HepG2 (cell line): ENCODE results near the gene FGF18. TPM values are rescaled to one million over a fixed set of nuclear protein-coding genes. Genes with fewer than 3 reads are reported as not detected.

ENCODE experiments used
- ATAC-seq: fragments of 200-7000 bp; cut with Tn5 transposase; 3 replicates; pipeline ENCODE4 v1.9.1; 2020; ENCODE audit warnings: mild to moderate bottlenecking, moderate library complexity
- BruUV-seq: library from RNA; stranded (reverse); fragments of 400-500 nt; replicated peaks from 2 replicates; lab custom pipeline; 2021; lab: Mats Ljungman, UMichigan
- CTCF ChIA-PET: fragments of 300-600 bp; formaldehyde crosslinking; extraction: SDS; loops from one replicate; lab custom pipeline; 2021; ENCODE audit warnings: low total read pairs, inconsistent platforms, low intra/inter-chr PET ratio; lab: Yijun Ruan, JAX
- POLR2A ChIA-PET: fragments of 350-600 bp; sonication (Branson Sonifier 250); formaldehyde crosslinking; loops from one replicate; lab custom pipeline; 2020; ENCODE audit warnings: antibody characterized with exemption, inconsistent platforms; lab: Yijun Ruan, JAX
- DNase-seq: peaks from one replicate; pipeline ENCODE4 v3.0.0-alpha.2; 2015; ENCODE audit warnings: low spot score
- FAIRE-seq: peaks from 3 replicates; lab custom pipeline; 2011; peaks lifted over from hg19 to GRCh38; lab: Jason Lieb, UNC
- H2AFZ ChIP-seq: one replicate; pipeline ENCODE4 v1.6.1; 2011; ENCODE audit warnings: low read length, inconsistent platforms
- H3K27ac ChIP-seq: fragments of 300-600 bp; 3 replicates; pipeline ENCODE4 v1.8.0; 2011; ENCODE audit warnings: mixed run types, mild to moderate bottlenecking, mixed read lengths, low read length, inconsistent platforms; ENCODE audit not compliant: insufficient read depth; ENCODE audit errors: extremely low read length
- H3K27me3 ChIP-seq, 2 experiments: fragments of 200-600 bp in 1 of 2; 2 replicates in 1 of 2; 3 replicates in 1 of 2; pipeline versions ENCODE4 v1.6.0 to v1.8.0; 2011; ENCODE audit warnings: low read length in 2 of 2, mild to moderate bottlenecking in 2 of 2, moderate library complexity in 2 of 2, inconsistent platforms in 1 of 2; ENCODE audit not compliant: insufficient read depth in 2 of 2, control insufficient read depth in 1 of 2
- H3K36me3 ChIP-seq, 2 experiments: fragments of 200-600 bp in 1 of 2; replicated peaks in 1 of 2; 2 replicates in 1 of 2; 3 replicates in 1 of 2; pipeline versions ENCODE4 v1.5.1 to v1.8.0; 2011; ENCODE audit warnings: low read length in 2 of 2, inconsistent platforms in 1 of 2; ENCODE audit not compliant: insufficient read depth in 2 of 2, control insufficient read depth in 1 of 2
- H3K4me1 ChIP-seq: 2 replicates; pipeline ENCODE4 v1.5.1; 2012; ENCODE audit warnings: low read length, inconsistent platforms; ENCODE audit not compliant: insufficient read depth
- H3K4me2 ChIP-seq: 2 replicates; pipeline ENCODE4 v1.6.0; 2011; ENCODE audit warnings: low read depth, low read length, inconsistent platforms
- H3K4me3 ChIP-seq, 3 experiments: fragments of 200-600 bp in 1 of 3; sonication (generic), shearing (Covaris generic) in 1 of 3; replicated peaks in 1 of 3; 2 replicates each; pipeline ENCODE4 v1.5.1; 2011 to 2016; ENCODE audit warnings: low read length in 3 of 3, inconsistent platforms in 2 of 3, low read depth in 2 of 3, mild to moderate bottlenecking in 2 of 3, control low read depth in 1 of 3, mixed read lengths in 1 of 3; ENCODE audit not compliant: insufficient read depth in 1 of 3
- H3K79me2 ChIP-seq: one replicate; pipeline ENCODE4 v1.6.1; 2011; ENCODE audit warnings: low read length, inconsistent platforms; ENCODE audit not compliant: insufficient read depth
- H3K9ac ChIP-seq: 2 replicates; pipeline ENCODE4 v1.6.0; 2011; ENCODE audit warnings: mild to moderate bottlenecking, low read depth, low read length, inconsistent platforms; ENCODE audit not compliant: insufficient read depth
- H3K9me3 ChIP-seq: 2 replicates; pipeline ENCODE4 v1.5.1; 2012; ENCODE audit warnings: mild to moderate bottlenecking, low read length
- H4K20me1 ChIP-seq: 2 replicates; pipeline ENCODE4 v1.6.0; 2011; ENCODE audit warnings: inconsistent platforms, mild to moderate bottlenecking, low read length, moderate library complexity; ENCODE audit not compliant: insufficient read depth
- AGO2 ChIP-seq: fragments of 200-400 bp; formaldehyde crosslinking; optimal IDR thresholded peaks from 2 replicates; pipeline ENCODE3; 2017; ENCODE audit warnings: mild to moderate bottlenecking, low read depth, low read length, moderate library complexity
- ATAD3A ChIP-seq: sonication (generic); formaldehyde crosslinking; IDR thresholded peaks from 2 replicates; pipeline ENCODE4 v1.4.0; 2020; ENCODE audit warnings: missing genetic modification reagents
- ATRX ChIP-seq: sonication (generic); formaldehyde crosslinking; IDR thresholded peaks from 2 replicates; pipeline ENCODE4 v1.4.0; 2020; ENCODE audit warnings: missing genetic modification reagents, borderline replicate concordance
- GPBP1L1 ChIP-seq: sonication (generic); formaldehyde crosslinking; IDR thresholded peaks from 2 replicates; pipeline ENCODE4 v1.5.0; 2020; ENCODE audit warnings: mild to moderate bottlenecking, missing genetic modification reagents
- HNF4A ChIP-seq: sonication (generic); formaldehyde crosslinking; IDR thresholded peaks from 2 replicates; pipeline ENCODE4 v1.4.0; 2020; ENCODE audit warnings: missing genetic modification reagents
- IKZF1 ChIP-seq: fragments of 450-650 bp; IDR thresholded peaks from 2 replicates; pipeline ENCODE4 v1.7.1; 2016
- KDM5B ChIP-seq: sonication (generic); formaldehyde crosslinking; IDR thresholded peaks from 2 replicates; pipeline ENCODE4 v1.4.0; 2020; ENCODE audit warnings: missing genetic modification reagents, mild to moderate bottlenecking, borderline replicate concordance
- NBN ChIP-seq: fragments of 450-650 bp; conservative IDR thresholded peaks from 2 replicates; pipeline ENCODE4 v1.6.1; 2017
- PCBP1 ChIP-seq: fragments of 200-400 bp; formaldehyde crosslinking; IDR thresholded peaks from 2 replicates; pipeline ENCODE4 v1.6.1; 2017; ENCODE audit warnings: mild to moderate bottlenecking, low read depth, low read length, borderline replicate concordance
- PHF5A ChIP-seq: IDR thresholded peaks from one replicate; pipeline ENCODE4 v1.6.1; 2018; ENCODE audit warnings: low read depth, missing genetic modification reagents; ENCODE audit not compliant: unreplicated experiment
- SAP130 ChIP-seq: IDR thresholded peaks from 2 replicates; pipeline ENCODE4 v1.6.1; 2016; ENCODE audit warnings: low read depth
- SIN3B ChIP-seq: fragments of 150-350 bp; IDR thresholded peaks from 2 replicates; pipeline ENCODE4 v1.6.1; 2014; ENCODE audit warnings: low read length
- TEF ChIP-seq: sonication (generic); formaldehyde crosslinking; IDR thresholded peaks from 2 replicates; pipeline ENCODE4 v1.5.0; 2020; ENCODE audit warnings: missing genetic modification reagents
- THAP9 ChIP-seq: sonication (generic); formaldehyde crosslinking; IDR thresholded peaks from 2 replicates; pipeline ENCODE4; 2020; ENCODE audit warnings: missing genetic modification reagents, mild to moderate bottlenecking, borderline replicate concordance
- YY1 ChIP-seq: IDR thresholded peaks from 2 replicates; pipeline ENCODE4 v1.6.1; 2011; ENCODE audit warnings: low read length, low read depth, moderate library complexity, mild to moderate bottlenecking; ENCODE audit not compliant: insufficient read depth, insufficient replicate concordance
- ZBTB3 ChIP-seq: sonication (generic); formaldehyde crosslinking; IDR thresholded peaks from 2 replicates; pipeline ENCODE4 v1.4.0; 2020; ENCODE audit warnings: low read depth, mild to moderate bottlenecking, moderate library complexity, missing genetic modification reagents, borderline replicate concordance
- ZGPAT ChIP-seq: IDR thresholded peaks from 2 replicates; pipeline ENCODE4 v1.6.1; 2016; ENCODE audit warnings: mild to moderate bottlenecking
- WGBS: methylation state at CpG from one replicate; pipeline ENCODE4 v1.1.6; 2017; ENCODE audit warnings: low lambda C conversion rate; 5-methylcytosine and 5-hydroxymethylcytosine counted together
- in situ Hi-C: cut with HindIII; loops from 2 replicates; pipeline ENCODE4 v1.10.0; 2017; ENCODE audit warnings: low pct_unique_long_range_greater_than_20kb; ENCODE audit not compliant: extremely low pct_ligation_motif_present
- intact Hi-C: fragments of 100-400 bp; cut with micrococcal nuclease; formaldehyde crosslinking; loops from one replicate; pipeline ENCODE4 v1.10.0; 2022; ENCODE audit not compliant: unreplicated experiment
- polyA plus RNA-seq, 8 experiments: library from polyadenylated mRNA; depleted of rRNA in 3 of 8; stranded (reverse) in 7 of 8; unstranded in 1 of 8; fragments of >200 nt; fragmentation: Illumina TruSeq in 4 of 8; extraction: Trizol in 4 of 8; gene quantifications; 2 replicates each; pipeline versions ENCODE4 v1.2.1 to v1.2.3, GENCODE V29; 2011 to 2016; ENCODE audit warnings: low read depth in 4 of 8, missing spikeins in 1 of 8, mixed read lengths in 1 of 8; ENCODE audit not compliant: insufficient read depth in 1 of 8
- total RNA-seq, 5 experiments: library from RNA; depleted of rRNA; stranded (reverse); fragments of >200 nt; fragmentation: Illumina TruSeq; extraction: Trizol; gene quantifications; 2 replicates each; pipeline ENCODE4 v1.2.3, GENCODE V29; 2016; ENCODE audit warnings: low read depth in 1 of 5

Gene FGF18
- total and polyA plus RNA-seq, 2 of the 13 experiments (the other 11 are each of a cell fraction or from before 2014, with no cell fraction given): not detected

- Histone ChIP-seq H2AFZ (no peak overlapping the region), H3K36me3 (peaks cover 24 to 68% of the 10 kb centered on the region in 2 experiments), H3K9ac (no peak overlapping the region), H3K4me1 (peaks cover 77% of the 10 kb centered on the region), H3K27ac (no peak overlapping the region), H3K4me2 (no peak overlapping the region; the same call in 1 of the 2 replicates), H3K9me3 (no peaks in the 10 kb centered on the region), H3K79me2 (peaks cover 99% of the 10 kb centered on the region), H3K4me3 (no peak overlapping the region; a peak in 1 of 6 replicates), H4K20me1 (peaks cover 96% of the 10 kb centered on the region), H3K27me3 (no peaks in the 10 kb centered on the region; a peak in 1 of 5 replicates)
- ATAC-seq (no peak), FAIRE-seq (no peak), DNase-seq (no peak)
- BruUV-seq: no TSS peak
- no peak for TF ChIP-seq SAP130 (CRISPR knock-in tag)
- no peak for TF ChIP-seq NBN
- no peak for TF ChIP-seq ZGPAT (CRISPR knock-in tag)
- no peak for TF ChIP-seq ATAD3A
- TF ChIP-seq PHF5A (CRISPR knock-in tag): no peak
- TF ChIP-seq KDM5B (CRISPR knock-in tag): no peak
- no peak for TF ChIP-seq PCBP1
- no peak for TF ChIP-seq THAP9 (CRISPR knock-in tag)
- no peak for TF ChIP-seq HNF4A
- no peak for TF ChIP-seq IKZF1
- no peak for TF ChIP-seq TEF
- no peak for TF ChIP-seq ZBTB3 (CRISPR knock-in tag)
- TF ChIP-seq GPBP1L1 (CRISPR knock-in tag): no peak
- TF ChIP-seq YY1: no peak
- no peak for TF ChIP-seq ATRX (CRISPR knock-in tag)
- no peak for TF ChIP-seq AGO2
- no peak for TF ChIP-seq SIN3B
- ChIA-PET CTCF (no interaction called here), POLR2A (no interaction called here)
- 91% methylated on average over 4 of the region's 4 CpGs for WGBS
- in situ Hi-C loops: no loop called here
- intact Hi-C loops: no loop called here
These were observed 26.8 kb upstream of the FGF18 start for GRCh38 chr5:171392585-171393159.
